ENCODE results near the gene HBM.

DNA sequence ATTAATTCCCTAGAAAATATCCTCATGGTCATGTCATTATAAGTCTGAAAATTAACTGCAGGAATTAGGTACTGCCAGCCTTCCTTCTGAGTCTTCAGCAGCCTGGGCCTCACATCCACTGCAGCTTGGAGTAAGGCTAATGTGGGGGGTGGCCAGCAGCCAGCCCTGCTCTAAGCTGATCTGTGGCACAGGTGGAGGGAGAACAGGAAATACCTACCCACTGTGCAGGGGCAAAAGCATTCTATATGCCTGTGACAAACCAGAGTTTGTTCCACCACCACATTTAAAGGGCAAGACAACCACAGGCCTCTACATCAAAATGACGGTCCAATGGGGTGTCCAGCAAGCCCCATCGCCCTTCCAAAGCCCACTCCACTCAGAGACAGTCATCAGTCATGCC is 36.7 kb upstream of the HBM start:
- TF ChIP-seq, protein P1, sequence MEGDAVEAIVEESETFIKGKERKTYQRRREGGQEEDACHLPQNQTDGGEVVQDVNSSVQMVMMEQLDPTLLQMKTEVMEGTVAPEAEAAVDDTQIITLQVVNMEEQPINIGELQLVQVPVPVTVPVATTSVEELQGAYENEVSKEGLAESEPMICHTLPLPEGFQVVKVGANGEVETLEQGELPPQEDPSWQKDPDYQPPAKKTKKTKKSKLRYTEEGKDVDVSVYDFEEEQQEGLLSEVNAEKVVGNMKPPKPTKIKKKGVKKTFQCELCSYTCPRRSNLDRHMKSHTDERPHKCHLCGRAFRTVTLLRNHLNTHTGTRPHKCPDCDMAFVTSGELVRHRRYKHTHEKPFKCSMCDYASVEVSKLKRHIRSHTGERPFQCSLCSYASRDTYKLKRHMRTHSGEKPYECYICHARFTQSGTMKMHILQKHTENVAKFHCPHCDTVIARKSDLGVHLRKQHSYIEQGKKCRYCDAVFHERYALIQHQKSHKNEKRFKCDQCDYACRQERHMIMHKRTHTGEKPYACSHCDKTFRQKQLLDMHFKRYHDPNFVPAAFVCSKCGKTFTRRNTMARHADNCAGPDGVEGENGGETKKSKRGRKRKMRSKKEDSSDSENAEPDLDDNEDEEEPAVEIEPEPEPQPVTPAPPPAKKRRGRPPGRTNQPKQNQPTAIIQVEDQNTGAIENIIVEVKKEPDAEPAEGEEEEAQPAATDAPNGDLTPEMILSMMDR (IDR thresholded peaks at IDR 0.05) = no peak
- TF ChIP-seq POLR2AphosphoS5 (IDR thresholded peaks at IDR 0.05) = no peak
- no peak for TF ChIP-seq EP300 (IDR thresholded peaks at IDR 0.05; ENCODE audit: low read depth)

Data from transverse colon (tissue), 4 donors.